IPS-18a (cell line): ENCODE measurements around the gene CHD9NB.

Experiments used
- H3K27ac ChIP-seq: one replicate; pipeline ENCODE4 v1.5.1; 2013; ENCODE audit warnings: low read length
- H3K27me3 ChIP-seq: one replicate; pipeline ENCODE4 v1.6.1; 2013; ENCODE audit warnings: mild to moderate bottlenecking, low read length; ENCODE audit not compliant: control insufficient read depth, insufficient read depth
- H3K36me3 ChIP-seq: one replicate; pipeline ENCODE4 v1.6.1; 2013; ENCODE audit warnings: low read depth, low read length; ENCODE audit not compliant: control insufficient read depth
- H3K4me1 ChIP-seq: one replicate; pipeline ENCODE4 v1.6.1; 2013; ENCODE audit warnings: low read depth, low read length; ENCODE audit not compliant: control insufficient read depth
- H3K4me3 ChIP-seq: one replicate; pipeline ENCODE4 v1.5.1; 2013; ENCODE audit warnings: low read length
- H3K9ac ChIP-seq: one replicate; pipeline ENCODE4 v1.6.1; 2013; ENCODE audit warnings: mild to moderate bottlenecking, low read length, moderate library complexity
- H3K9me3 ChIP-seq: one replicate; pipeline ENCODE4 v1.6.1; 2013; ENCODE audit warnings: low read depth, low read length; ENCODE audit not compliant: control insufficient read depth

Gene CHD9NB

DNA sequence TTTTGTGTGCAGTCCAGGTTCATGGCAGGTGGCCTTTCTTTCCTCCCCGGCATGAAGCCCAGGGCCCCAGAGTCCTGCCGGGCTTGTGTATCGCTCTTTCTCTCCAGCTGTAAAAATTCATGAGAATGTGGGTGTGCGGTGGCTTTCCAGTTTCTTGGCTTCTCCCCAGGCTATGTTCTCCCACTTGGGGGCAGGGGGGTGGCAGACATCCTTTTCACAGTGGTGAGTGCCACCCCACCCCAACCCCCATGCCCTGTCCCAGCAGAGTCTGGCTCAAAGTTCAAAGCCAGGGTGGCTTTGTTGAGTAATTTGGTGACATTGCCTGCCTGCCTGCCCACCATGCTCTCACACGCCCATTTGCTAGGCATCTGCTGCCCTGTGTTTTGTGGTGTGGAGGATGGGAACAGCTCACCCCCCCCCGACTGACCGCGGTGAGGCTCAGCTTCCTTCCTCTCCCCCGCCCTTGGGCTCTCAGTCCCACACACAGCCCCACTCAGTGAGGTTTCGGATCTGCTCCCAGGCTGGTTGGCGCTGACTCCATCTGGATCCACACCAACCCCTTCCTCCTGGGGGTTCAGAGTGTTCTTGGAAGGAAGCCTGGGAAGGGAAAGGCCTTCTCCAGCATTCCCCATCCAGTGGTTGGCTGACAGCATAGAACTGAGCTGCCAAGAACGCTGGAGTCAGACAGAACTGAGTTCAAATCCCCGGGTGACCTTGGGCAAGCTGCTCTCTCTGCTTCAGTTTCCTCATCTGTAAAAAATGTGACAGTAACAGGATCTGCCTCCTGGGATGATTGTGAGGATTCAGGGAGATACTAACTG is 38.1 kb upstream of the CHD9NB start:
- no peaks in the 10 kb centered on the region for H3K9me3 ChIP-seq
- peak overlapping the region; percentile 14 for H3K9ac ChIP-seq
- H3K27me3 ChIP-seq, result no peaks in the 10 kb centered on the region
- peaks cover 53% of the 10 kb centered on the region for H3K4me1 ChIP-seq
- peak overlapping the region; percentile 29 for H3K4me3 ChIP-seq
- H3K27ac ChIP-seq, result peak overlapping the region; percentile 65
- H3K36me3 ChIP-seq, result no peaks in the 10 kb centered on the region

DNA sequence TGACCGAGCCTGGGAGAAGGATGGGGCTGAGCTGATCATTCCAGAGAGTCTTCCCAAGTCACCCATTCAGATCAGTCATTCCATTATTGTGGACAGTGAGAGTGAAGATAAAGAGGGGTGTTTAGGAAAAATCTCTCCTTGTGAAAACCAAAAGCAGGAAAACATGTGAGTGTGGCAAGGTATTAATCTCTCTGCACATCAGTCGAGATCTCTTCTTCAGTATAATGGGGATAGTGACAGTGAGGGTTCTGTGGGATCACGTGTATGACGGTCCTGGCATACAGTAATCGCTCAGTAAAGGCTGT is 37.5 kb upstream of the CHD9NB start:
- Histone ChIP-seq H3K9me3 (no peaks in the 10 kb centered on the region), H3K4me1 (peaks cover 59% of the 10 kb centered on the region), H3K9ac (peak overlapping the region; percentile 14), H3K27me3 (no peaks in the 10 kb centered on the region), H3K27ac (peak overlapping the region; percentile 65), H3K4me3 (peak overlapping the region; percentile 29), H3K36me3 (no peaks in the 10 kb centered on the region)

DNA sequence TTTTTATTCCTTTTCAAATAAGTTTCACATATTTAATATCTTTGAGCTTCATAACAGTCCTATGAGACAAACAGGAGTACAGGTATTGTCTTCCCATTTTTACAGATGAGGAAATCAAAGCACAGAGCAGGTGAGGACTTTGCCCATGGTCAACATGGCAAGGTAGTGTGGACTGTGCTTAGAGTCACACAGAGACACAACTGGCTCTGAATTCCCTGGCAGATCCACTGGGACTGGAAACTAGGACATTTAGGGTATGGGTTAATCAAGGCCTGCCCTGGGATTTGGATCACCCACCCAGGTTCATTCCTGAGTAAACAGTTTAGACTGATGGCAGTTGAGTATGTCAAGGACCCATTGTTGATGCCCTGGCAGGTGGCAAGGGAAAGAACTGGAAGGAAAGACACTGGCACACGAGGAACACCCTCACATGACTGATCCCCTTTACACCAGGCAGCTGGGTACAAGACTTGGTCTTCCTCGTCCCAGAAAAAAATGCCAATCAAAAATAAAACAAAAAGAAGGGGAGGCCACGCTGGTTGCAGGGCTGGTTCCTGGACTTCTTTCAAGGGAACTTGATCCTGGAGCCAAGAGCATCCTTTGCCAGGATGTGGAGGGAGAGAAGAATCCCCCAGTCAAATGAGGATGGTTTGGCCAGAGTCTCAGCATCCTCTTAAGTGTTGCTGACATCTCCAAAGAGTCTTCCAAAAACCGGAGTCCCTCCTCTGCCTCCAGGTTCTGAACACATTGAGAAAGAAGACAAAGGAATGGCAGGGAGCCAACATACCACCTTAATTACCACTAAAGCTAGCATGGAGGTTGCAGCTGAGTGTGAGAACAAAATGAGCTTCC is 37.0 kb upstream of the CHD9NB start:
- Histone ChIP-seq H3K4me1 (peaks cover 60% of the 10 kb centered on the region), H3K4me3 (peak overlapping the region; percentile 29), H3K9ac (no peak overlapping the region), H3K27ac (no peak overlapping the region), H3K36me3 (no peaks in the 10 kb centered on the region), H3K9me3 (no peaks in the 10 kb centered on the region), H3K27me3 (no peaks in the 10 kb centered on the region)

DNA sequence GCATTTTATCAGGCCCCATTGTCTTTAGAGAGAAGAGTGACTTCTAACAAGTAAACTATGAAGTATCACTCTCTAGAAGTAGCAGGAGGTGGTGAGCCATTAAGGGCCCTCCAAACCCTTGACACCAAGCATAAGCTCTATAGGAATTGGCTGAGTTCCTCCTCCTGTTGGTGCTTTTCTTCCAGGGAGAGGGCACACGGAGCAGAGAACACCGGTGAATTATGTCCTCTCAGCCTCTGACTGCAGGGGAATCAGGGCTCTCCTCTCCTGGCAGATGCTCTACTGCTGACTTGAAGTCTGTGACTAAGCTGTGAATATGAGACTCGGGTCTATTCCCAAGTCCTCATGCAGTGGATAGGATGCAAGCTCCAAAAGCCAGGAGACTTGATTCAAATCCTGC is 34.4 kb upstream of the CHD9NB start:
- no peak overlapping the region for H3K27ac ChIP-seq
- no peaks in the 10 kb centered on the region for H3K9me3 ChIP-seq
- no peak overlapping the region for H3K9ac ChIP-seq
- no peak overlapping the region for H3K4me3 ChIP-seq
- no peaks in the 10 kb centered on the region for H3K27me3 ChIP-seq
- H3K36me3 ChIP-seq, result no peaks in the 10 kb centered on the region
- H3K4me1 ChIP-seq, result peaks cover 58% of the 10 kb centered on the region

DNA sequence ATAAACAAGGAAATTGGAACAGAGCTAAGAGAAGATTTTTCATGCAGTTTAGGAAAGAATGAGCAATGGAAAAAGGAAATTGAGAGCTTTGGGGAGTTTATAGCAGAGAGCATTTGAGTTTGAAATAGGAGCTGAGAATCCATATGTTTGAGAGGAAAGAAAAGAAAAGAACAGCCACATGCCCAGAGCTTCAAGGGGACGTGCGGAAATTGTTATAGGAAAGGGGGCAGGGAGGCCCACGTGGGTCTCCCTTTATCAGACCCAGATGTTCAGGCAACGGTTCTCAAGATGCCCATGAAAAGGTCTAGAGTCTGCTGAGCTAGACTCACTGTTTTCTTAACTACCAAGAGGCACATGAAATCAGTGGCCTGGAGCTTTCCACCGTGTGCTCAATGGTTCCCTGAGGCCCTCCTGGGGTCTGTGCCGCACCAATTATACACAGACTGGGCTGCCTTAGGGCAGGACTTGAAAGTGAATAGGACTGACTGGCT is 33.3 kb upstream of the CHD9NB start:
- Histone ChIP-seq H3K9ac (no peak overlapping the region), H3K9me3 (no peaks in the 10 kb centered on the region), H3K27ac (no peak overlapping the region), H3K27me3 (no peaks in the 10 kb centered on the region), H3K4me1 (peaks cover 50% of the 10 kb centered on the region), H3K4me3 (no peak overlapping the region), H3K36me3 (no peaks in the 10 kb centered on the region)

DNA sequence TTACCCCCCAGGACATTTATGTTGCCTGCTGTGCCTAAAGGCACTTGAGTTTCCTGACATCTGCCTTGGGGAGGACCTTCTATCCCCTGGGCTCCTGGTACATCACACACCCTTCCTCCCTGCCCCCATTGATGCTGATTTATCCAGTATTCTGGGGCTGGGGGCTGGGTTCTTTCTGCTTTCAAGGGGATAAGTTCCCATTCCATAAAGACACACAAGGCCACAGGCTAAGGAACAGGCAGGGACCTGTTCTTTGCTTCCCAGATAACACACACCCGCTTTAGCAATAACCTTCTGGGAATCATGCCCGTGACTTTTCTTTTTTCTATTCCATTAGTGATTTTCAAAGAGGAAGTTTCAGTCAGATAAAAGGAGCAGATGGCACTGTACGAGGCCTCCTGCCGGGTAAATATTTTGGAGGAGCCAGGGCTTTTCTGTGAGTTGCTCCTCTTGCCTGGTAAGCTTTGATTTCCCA is 32.7 kb upstream of the CHD9NB start:
- Histone ChIP-seq H3K27me3 (no peaks in the 10 kb centered on the region), H3K36me3 (no peaks in the 10 kb centered on the region), H3K4me3 (no peak overlapping the region), H3K27ac (no peak overlapping the region), H3K4me1 (peaks cover 50% of the 10 kb centered on the region), H3K9me3 (no peaks in the 10 kb centered on the region), H3K9ac (no peak overlapping the region)

DNA sequence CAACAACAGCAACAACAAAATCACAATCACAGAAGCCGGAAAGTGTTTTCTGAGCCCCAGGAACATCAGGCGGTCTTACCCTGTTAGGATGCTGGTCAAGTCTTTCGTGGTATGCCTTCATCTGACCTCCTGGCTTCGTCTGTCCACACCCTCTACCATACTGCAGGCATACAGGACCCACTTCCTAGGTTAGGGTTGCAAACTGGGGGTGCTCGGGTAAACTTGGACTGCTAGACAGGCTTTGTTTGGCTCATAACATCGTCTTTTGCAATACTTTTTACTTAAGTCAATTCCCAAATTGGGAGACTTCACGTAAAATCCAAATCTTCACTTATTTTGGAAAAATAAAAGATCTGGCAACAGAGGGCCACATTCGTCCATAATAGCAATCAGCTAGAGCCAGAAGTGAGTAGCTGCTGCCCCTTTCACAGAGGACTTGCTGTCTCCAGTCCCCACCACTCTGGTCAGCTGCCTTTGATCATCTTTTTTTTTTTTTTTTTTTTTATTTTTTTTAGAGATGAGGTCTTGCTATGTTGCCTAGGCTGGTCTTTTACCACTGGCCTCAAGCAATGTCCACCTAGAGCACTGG is 32.1 kb upstream of the CHD9NB start:
- Histone ChIP-seq H3K27me3 (no peaks in the 10 kb centered on the region), H3K9me3 (no peaks in the 10 kb centered on the region), H3K27ac (no peak overlapping the region), H3K9ac (no peak overlapping the region), H3K36me3 (no peaks in the 10 kb centered on the region), H3K4me1 (peaks cover 50% of the 10 kb centered on the region), H3K4me3 (no peak overlapping the region)

DNA sequence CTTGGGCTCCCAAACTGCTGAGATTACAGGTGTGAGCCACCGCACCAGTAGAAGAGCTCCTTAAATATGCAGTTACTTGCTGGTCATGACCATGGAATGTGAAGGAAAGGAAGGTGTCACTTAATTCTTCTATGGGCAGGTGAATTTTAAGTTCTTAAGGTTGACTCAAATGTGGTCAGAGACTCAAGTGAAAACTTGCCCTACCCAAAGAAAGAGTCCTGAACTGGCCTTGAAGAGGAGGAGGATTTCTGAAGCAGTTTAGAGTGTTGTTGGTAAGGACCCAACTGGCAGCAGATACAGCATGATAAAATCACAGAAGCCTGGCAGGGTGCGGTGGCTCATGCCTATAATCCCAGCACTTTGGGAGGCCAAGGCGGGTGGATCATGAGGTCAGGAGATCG is 31.4 kb upstream of the CHD9NB start:
- Histone ChIP-seq H3K4me3 (no peak overlapping the region), H3K9me3 (no peaks in the 10 kb centered on the region), H3K9ac (no peak overlapping the region), H3K27me3 (no peaks in the 10 kb centered on the region), H3K4me1 (peaks cover 50% of the 10 kb centered on the region), H3K36me3 (no peaks in the 10 kb centered on the region), H3K27ac (no peak overlapping the region)

DNA sequence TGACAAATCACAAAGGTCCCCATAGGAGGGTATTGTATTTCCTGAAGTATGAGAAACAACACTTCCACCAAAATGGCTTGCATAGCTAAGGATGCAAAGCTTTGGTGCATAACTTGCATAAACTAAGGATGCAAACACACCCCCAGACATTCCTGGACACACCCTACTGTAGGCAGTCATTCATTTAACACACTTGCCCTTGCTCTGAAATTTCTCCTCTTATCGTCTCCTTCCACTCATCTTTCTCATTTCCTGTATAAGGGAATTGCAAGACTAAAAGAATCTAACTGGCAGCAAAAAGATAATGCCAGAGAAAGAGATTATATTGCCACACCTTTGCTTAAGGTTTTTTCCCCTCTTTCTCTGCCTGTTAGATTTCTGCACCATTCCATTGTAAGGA is 30.4 kb upstream of the CHD9NB start:
- H3K27ac ChIP-seq, result no peak overlapping the region
- no peaks in the 10 kb centered on the region for H3K36me3 ChIP-seq
- H3K4me1 ChIP-seq, result peaks cover 53% of the 10 kb centered on the region
- H3K4me3 ChIP-seq, result no peak overlapping the region
- H3K9ac ChIP-seq, result no peak overlapping the region
- no peaks in the 10 kb centered on the region for H3K9me3 ChIP-seq
- H3K27me3 ChIP-seq, result no peaks in the 10 kb centered on the region

DNA sequence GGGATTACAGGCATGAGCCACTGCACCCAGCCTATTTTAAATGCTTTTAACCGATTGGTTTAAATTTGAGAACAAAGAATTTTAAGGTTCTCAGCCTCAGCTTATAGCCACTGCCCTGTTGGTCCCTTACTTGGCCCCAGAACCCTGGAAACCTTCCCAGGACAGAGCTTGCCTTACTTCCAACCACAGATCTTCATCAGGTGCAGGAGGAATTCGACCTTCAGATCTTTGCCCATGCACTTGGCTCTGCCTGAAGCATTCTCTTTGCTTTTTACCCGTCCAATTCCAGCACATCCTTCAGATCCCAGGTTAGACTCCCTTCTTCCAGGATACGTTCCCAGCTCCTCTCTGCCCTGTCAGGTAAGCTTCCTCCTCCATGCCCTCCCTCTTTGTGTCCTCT is 29.8 kb upstream of the CHD9NB start:
- Histone ChIP-seq H3K9me3 (no peaks in the 10 kb centered on the region), H3K9ac (no peak overlapping the region), H3K4me1 (peaks cover 53% of the 10 kb centered on the region), H3K27ac (no peak overlapping the region), H3K36me3 (no peaks in the 10 kb centered on the region), H3K4me3 (no peak overlapping the region), H3K27me3 (no peaks in the 10 kb centered on the region)

DNA sequence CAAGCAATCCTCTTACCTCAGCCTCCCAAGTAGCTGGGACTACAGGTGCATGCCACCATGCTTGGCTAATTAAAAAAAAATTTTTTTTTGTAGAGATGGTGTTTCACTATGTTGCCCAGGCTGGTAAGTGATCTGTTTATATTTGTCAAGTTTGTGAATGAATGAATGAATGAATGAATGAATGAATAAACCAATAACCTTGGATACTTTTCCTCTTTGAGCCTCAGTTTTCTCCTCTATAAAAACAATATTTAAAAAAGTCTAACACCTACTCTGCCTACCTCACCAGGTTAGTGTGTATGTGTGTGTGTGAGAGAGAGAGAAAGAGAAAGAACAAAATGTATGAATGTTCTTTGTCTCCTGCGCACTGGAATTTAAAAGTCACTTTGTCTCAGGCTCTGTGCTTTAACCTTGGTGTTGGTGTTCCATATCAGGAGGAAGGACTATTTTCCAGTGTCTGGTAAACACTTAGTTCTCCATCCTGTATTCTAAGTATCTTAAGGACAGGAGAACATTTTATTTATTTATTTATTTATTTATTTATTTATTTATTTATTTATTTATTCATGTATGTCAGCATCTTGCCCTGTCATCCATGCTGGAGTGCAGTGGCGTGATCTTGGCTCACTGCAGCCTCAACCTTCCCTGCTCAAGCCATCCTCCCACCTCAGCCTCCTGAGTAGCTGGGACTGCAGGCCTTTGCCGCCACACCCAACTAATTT is 29.1 kb upstream of the CHD9NB start:
- Histone ChIP-seq H3K27me3 (no peaks in the 10 kb centered on the region), H3K9ac (no peak overlapping the region), H3K27ac (no peak overlapping the region), H3K9me3 (no peaks in the 10 kb centered on the region), H3K36me3 (no peaks in the 10 kb centered on the region), H3K4me1 (peaks cover 48% of the 10 kb centered on the region), H3K4me3 (no peak overlapping the region)
